K562 (cell line): ENCODE data around the gene LHB. TPM values are rescaled to one million over a fixed set of nuclear protein-coding genes. Genes with fewer than 3 reads are reported as not detected.

Experiments
- ATAC-seq: fragments of 200-7000 bp; cut with Tn5 transposase; 3 replicates; pipeline ENCODE4 v1.9.1; 2020; ENCODE audit warnings: moderate library complexity
- Bru-seq: library from RNA; stranded (reverse); fragments of 400-500 nt; gene quantifications from one replicate; lab custom pipeline; 2021; lab: Mats Ljungman, UMichigan
- BruChase-seq, 2 experiments: library from RNA; stranded (reverse); fragments of 400-500 nt; gene quantifications; one replicate each; lab custom pipeline; 2021; lab: Mats Ljungman, UMichigan
- BruUV-seq: library from RNA; stranded (reverse); fragments of 400-500 nt; replicated peaks from 2 replicates; lab custom pipeline; 2021; lab: Mats Ljungman, UMichigan
- CTCF ChIA-PET: fragments of 300-600 bp; formaldehyde crosslinking; extraction: SDS; loops from one replicate; lab custom pipeline; 2021; ENCODE audit warnings: low intra/inter-chr PET ratio; lab: Yijun Ruan, JAX
- POLR2A ChIA-PET: fragments of 300-600, 350-650 bp; sonication (Branson Sonifier 250); formaldehyde crosslinking; extraction: SDS; loops from one replicate; lab custom pipeline; 2021; ENCODE audit warnings: antibody characterized with exemption, inconsistent platforms; lab: Yijun Ruan, JAX
- DNase-seq, 4 experiments: peaks; one replicate each; pipeline versions ENCODE4 v3.0.0 to v3.0.0-alpha.2; 2011 to 2018; ENCODE audit warnings: low spot score in 3 of 4, mixed read lengths in 3 of 4; ENCODE audit errors: extremely low read depth in 1 of 4
- FAIRE-seq: peaks from 2 replicates; lab custom pipeline; 2011; peaks lifted over from hg19 to GRCh38; lab: Jason Lieb, UNC
- H2AFZ ChIP-seq: 2 replicates; pipeline ENCODE4 v1.6.0; 2011; ENCODE audit warnings: low read depth, low read length, control low read depth, inconsistent platforms
- H3K27ac ChIP-seq: fragments of 200-600 bp; 3 replicates; pipeline ENCODE4 v1.8.0; 2011; ENCODE audit warnings: low read depth, mild to moderate bottlenecking, control low read depth, inconsistent platforms, low read length, moderate library complexity, mixed read lengths; ENCODE audit errors: extremely low read depth
- H3K27me3 ChIP-seq, 2 experiments: fragments of 300-600 bp in 1 of 2; 2 replicates in 1 of 2; 3 replicates in 1 of 2; pipeline versions ENCODE4 v1.6.0 to v1.8.0; 2011; ENCODE audit warnings: inconsistent platforms in 2 of 2, low read length in 2 of 2, mild to moderate bottlenecking in 1 of 2, mixed read lengths in 1 of 2, moderate library complexity in 1 of 2; ENCODE audit not compliant: control insufficient read depth in 2 of 2, insufficient read depth in 2 of 2
- H3K36me3 ChIP-seq: fragments of 300-600 bp; 3 replicates; pipeline ENCODE4 v1.8.0; 2011; ENCODE audit warnings: mild to moderate bottlenecking, low read length, inconsistent platforms; ENCODE audit not compliant: control insufficient read depth, insufficient read depth
- H3K4me1 ChIP-seq, 2 experiments: fragments of 200-600 bp in 1 of 2; replicated peaks in 1 of 2; 2 replicates in 1 of 2; 3 replicates in 1 of 2; pipeline versions ENCODE4 v1.5.1 to v1.8.0; 2011; ENCODE audit warnings: inconsistent platforms in 2 of 2, low read length in 2 of 2, mild to moderate bottlenecking in 1 of 2, mixed read lengths in 1 of 2, moderate library complexity in 1 of 2; ENCODE audit not compliant: control insufficient read depth in 2 of 2, insufficient read depth in 2 of 2
- H3K4me2 ChIP-seq: 2 replicates; pipeline ENCODE4 v1.6.1; 2011; ENCODE audit warnings: low read length, control low read depth, inconsistent platforms, mixed read lengths; ENCODE audit not compliant: insufficient read depth
- H3K4me3 ChIP-seq: fragments of 200-600 bp; sonication (generic), shearing (Covaris generic); 2 replicates; pipeline ENCODE4 v1.5.1; 2016; ENCODE audit warnings: control low read depth, inconsistent platforms
- H3K79me2 ChIP-seq: fragments of 200-600 bp; 3 replicates; pipeline ENCODE4 v1.8.0; 2011; ENCODE audit warnings: low read length, inconsistent platforms; ENCODE audit not compliant: control insufficient read depth, insufficient read depth
- H3K9ac ChIP-seq, 2 experiments: 2 replicates each; pipeline versions ENCODE4 v1.6.0 to v1.6.1; 2011; ENCODE audit warnings: low read depth in 2 of 2, low read length in 2 of 2, control low read depth in 1 of 2, inconsistent platforms in 1 of 2, mild to moderate bottlenecking in 1 of 2, mixed read lengths in 1 of 2; ENCODE audit not compliant: insufficient read depth in 1 of 2
- H3K9me1 ChIP-seq: one replicate; pipeline ENCODE4 v1.6.0; 2011; ENCODE audit warnings: inconsistent platforms, mild to moderate bottlenecking, low read length, moderate library complexity; ENCODE audit not compliant: control insufficient read depth, insufficient read depth
- H3K9me3 ChIP-seq: replicated peaks from 2 replicates; pipeline ENCODE4 v1.5.1; 2011; ENCODE audit warnings: low read depth, low read length, inconsistent platforms; ENCODE audit not compliant: control insufficient read depth, insufficient read depth
- H4K20me1 ChIP-seq: replicated peaks from 2 replicates; pipeline ENCODE4 v1.6.1; 2011; ENCODE audit warnings: low read length, inconsistent platforms, mixed read lengths; ENCODE audit not compliant: control insufficient read depth, insufficient read depth
- EGR1 ChIP-seq: fragments of 450-650 bp; conservative IDR thresholded peaks from 2 replicates; pipeline ENCODE4 v1.6.1; 2017; ENCODE audit warnings: mild to moderate bottlenecking
- WGBS: fragments of 100-300 bp; shearing (Covaris generic); methylation state at CpG from one replicate; pipeline ENCODE4 v1.1.6; 2016; ENCODE audit warnings: low coverage, mixed read lengths; ENCODE audit not compliant: insufficient coverage; ENCODE audit errors: missing lambda C conversion rate; 5-methylcytosine and 5-hydroxymethylcytosine counted together
- in situ Hi-C: fragments of 300-500 bp; cut with MboI; formaldehyde crosslinking; loops from 4 replicates; pipeline ENCODE4 v1.15.0; 2018; ENCODE audit warnings: inconsistent platforms, mixed read lengths
- intact Hi-C: fragments of 100-400 bp; cut with micrococcal nuclease; formaldehyde crosslinking; loops from 2 replicates; pipeline ENCODE4 v1.14.2; 2022
- long read RNA-seq, 3 experiments: library from polyadenylated mRNA in 2 of 3; library from RNA in 1 of 3; unstranded in 2 of 3; stranded (forward) in 1 of 3; transcript quantifications; one replicate each; pipeline ENCODE4 v2.0.0, GENCODE V29; 2019 to 2022
- polyA minus RNA-seq, 3 experiments: library from RNA; depleted of rRNA, polyadenylated mRNA; stranded (reverse); fragments of >200 nt; gene quantifications; 2 replicates each; pipeline ENCODE4 v1.2.3, GENCODE V29; 2011
- polyA plus RNA-seq, 8 experiments: library from polyadenylated mRNA; depleted of rRNA in 4 of 8; stranded (reverse) in 5 of 8; unstranded in 3 of 8; fragments of >200 nt; fragmentation: Nextera tagmentation in 2 of 8; fragmentation: Illumina TruSeq in 1 of 8; extraction: Ambion mirVana in 2 of 8; extraction: Trizol in 1 of 8; gene quantifications; 2 replicates each; pipeline versions ENCODE4 v1.2.1 to v1.2.3, GENCODE V29; 2011 to 2014; ENCODE audit warnings: inconsistent platforms in 1 of 8, missing spikeins in 1 of 8
- total RNA-seq, 7 experiments: library from RNA; depleted of rRNA in 6 of 7; stranded (reverse); fragments of >200 nt in 6 of 7; fragmentation: Illumina TruSeq in 2 of 7; extraction: Trizol in 2 of 7; gene quantifications; 2 replicates each; pipeline versions ENCODE4 v1.2.1 to v1.2.3, GENCODE V29; 2011 to 2021; ENCODE audit warnings: low replicate concordance in 1 of 7
- TF ChIP-seq, protein P1 (sequence below): fragments of 200-800 bp; sonication (Bioruptor generic); IDR thresholded peaks from 2 replicates; pipeline ENCODE4 v1.6.1; 2017; ENCODE audit warnings: missing genetic modification characterization, missing compliant biosample characterization
- TF ChIP-seq, protein P2 (sequence below): sonication (generic); formaldehyde crosslinking; IDR thresholded peaks from 2 replicates; pipeline ENCODE4 v1.8.0; 2022; ENCODE audit warnings: missing genetic modification reagents, mild to moderate bottlenecking, borderline replicate concordance

Gene LHB
- total RNA-seq (2011; cell fraction: chromatin; rRNA removed; ENCODE audit: low replicate concordance), result not detected in 2 replicates
- total RNA-seq (2011; cell fraction: nucleolus; rRNA removed), result not detected in 2 replicates
- total RNA-seq (2011; cell fraction: nucleoplasm; rRNA removed), result not detected in 2 replicates
- total RNA-seq (2014; rRNA removed), result 0.54 TPM in 1 of 2 replicates, not detected in the other
- total RNA-seq (2014; rRNA removed; fragmentation: Illumina TruSeq; extraction: Trizol), result not detected in 2 replicates
- total RNA-seq (2015; rRNA removed; fragmentation: Illumina TruSeq; extraction: Trizol), result not detected in 2 replicates
- total RNA-seq (2021), result not detected in 2 replicates
- polyA plus RNA-seq (2011; rRNA removed), result not detected in 2 replicates
- not detected in 2 replicates for polyA plus RNA-seq (2011; cell fraction: cytosol; rRNA removed)
- 0.80 and 1.7 TPM in 2 replicates for polyA plus RNA-seq (2011; cell fraction: nucleus; rRNA removed)
- 1.1 TPM in 2 replicates for polyA plus RNA-seq (2012)
- polyA plus RNA-seq (2014; fragmentation: Illumina TruSeq; extraction: Trizol), result not detected in 2 replicates
- not detected for polyA plus RNA-seq (2014; fragmentation: Nextera tagmentation; extraction: Ambion mirVana)
- polyA plus RNA-seq (2014; rRNA removed), result not detected in 2 replicates
- polyA minus RNA-seq (2011; rRNA and poly(A)+ RNA removed), result not detected in 2 replicates
- not detected in 2 replicates for polyA minus RNA-seq (2011; cell fraction: cytosol; rRNA and poly(A)+ RNA removed)
- not detected in 2 replicates for polyA minus RNA-seq (2011; cell fraction: nucleus; rRNA and poly(A)+ RNA removed)
- not detected for Bru-seq, nascent RNA
- BruChase-seq, experiment 1, labeled RNA remaining after a 2-hour chase, result not detected
- not detected for BruChase-seq, experiment 2, labeled RNA remaining after a 6-hour chase
- long read RNA-seq, experiment 1, result 0 reads
- long read RNA-seq, experiment 2, result 0 reads
- long read RNA-seq, experiment 3, result 0 reads

DNA sequence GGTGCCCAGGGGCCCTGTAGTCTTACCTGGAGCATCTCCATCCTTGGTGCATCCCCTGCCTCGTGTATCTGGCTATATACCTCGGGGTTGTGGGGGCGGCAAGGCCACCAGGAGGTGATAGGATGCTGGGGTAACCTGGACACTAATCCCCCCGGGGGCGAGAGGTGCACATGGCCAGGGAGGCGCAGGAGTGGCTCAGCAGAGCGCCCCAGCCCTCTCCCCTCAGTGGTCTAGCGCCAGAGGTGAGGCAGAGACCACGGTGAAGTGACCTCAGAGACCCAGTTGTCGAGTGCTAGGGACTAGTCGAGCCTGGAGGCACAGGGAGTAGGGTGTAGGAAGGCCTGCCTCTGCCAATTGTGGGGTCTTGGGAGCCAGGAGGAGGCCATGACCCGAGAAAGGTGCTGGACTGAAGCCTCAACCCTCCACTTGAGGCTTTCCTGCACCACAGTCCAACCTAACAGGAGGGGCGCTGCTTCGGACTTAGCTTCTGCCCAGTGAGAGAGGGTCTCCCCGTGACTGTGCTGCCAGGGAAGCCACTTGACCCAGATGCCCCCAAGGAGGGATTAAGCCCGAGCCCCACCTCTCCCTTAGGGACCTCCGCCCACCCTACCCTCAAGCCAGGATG lies at the start of gene LHB:
Gene LHB (minus strand): TSS at position 51 of the 625 bp plus-strand sequence. CDS start 10 bp downstream, at position 41.
- in situ Hi-C loops, result no loop called here
- ATAC-seq, result no peak
- BruUV-seq, result no TSS peak
- CTCF ChIA-PET, result no interaction called here
- Histone ChIP-seq H3K4me2 (peak within 1 kb of the TSS; percentile 76; the same call in 1 of the 2 replicates), H3K4me3 (peak within 1 kb of the TSS; percentile 41), H3K27me3 (no peaks in the 10 kb centered on the region), H4K20me1 (peaks cover 12% of the 10 kb centered on the region; the same call in 1 of the 2 replicates), H3K79me2 (no peaks in the 10 kb centered on the region), H3K9me1 (peaks cover 7% of the 10 kb centered on the region), H3K27ac (peak within 1 kb of the TSS; percentile 32; the same call in 1 of the 3 replicates), H3K36me3 (peaks cover 42% of the 10 kb centered on the region; the same call in 2 of the 3 replicates), H3K9ac (peak within 1 kb of the TSS; percentile 30 to 88), H2AFZ (0 out of 2 replicates have a peak within 1 kb of the TSS, but pooled peaks have one; percentile 44), H3K4me1 (peaks cover 21 to 59% of the 10 kb centered on the region in 2 experiments; a peak in 4 of 5 replicates), H3K9me3 (no peaks in the 10 kb centered on the region)
- intact Hi-C loops, result no loop called here
- DNase-seq, result no peak
- POLR2A ChIA-PET, result no interaction called here
- TF ChIP-seq, protein P1, sequence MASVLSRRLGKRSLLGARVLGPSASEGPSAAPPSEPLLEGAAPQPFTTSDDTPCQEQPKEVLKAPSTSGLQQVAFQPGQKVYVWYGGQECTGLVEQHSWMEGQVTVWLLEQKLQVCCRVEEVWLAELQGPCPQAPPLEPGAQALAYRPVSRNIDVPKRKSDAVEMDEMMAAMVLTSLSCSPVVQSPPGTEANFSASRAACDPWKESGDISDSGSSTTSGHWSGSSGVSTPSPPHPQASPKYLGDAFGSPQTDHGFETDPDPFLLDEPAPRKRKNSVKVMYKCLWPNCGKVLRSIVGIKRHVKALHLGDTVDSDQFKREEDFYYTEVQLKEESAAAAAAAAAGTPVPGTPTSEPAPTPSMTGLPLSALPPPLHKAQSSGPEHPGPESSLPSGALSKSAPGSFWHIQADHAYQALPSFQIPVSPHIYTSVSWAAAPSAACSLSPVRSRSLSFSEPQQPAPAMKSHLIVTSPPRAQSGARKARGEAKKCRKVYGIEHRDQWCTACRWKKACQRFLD, result no peak
- peak; percentile 13; the same call in 1 of the 2 replicates for TF ChIP-seq EGR1
- TF ChIP-seq, protein P2, sequence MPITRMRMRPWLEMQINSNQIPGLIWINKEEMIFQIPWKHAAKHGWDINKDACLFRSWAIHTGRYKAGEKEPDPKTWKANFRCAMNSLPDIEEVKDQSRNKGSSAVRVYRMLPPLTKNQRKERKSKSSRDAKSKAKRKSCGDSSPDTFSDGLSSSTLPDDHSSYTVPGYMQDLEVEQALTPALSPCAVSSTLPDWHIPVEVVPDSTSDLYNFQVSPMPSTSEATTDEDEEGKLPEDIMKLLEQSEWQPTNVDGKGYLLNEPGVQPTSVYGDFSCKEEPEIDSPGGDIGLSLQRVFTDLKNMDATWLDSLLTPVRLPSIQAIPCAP, result no peak
- 61% methylated on average over 14 of the region's 17 CpGs for WGBS
- FAIRE-seq, result no peak
